ENCODE data around the gene UCP2.

GRCh38 chr11:73958521-73959141, 24.0 kb downstream of the UCP2 start:
- TF ChIP-seq POLR2A (IDR thresholded peaks at IDR 0.05) (no peak), POLR2AphosphoS5 (IDR thresholded peaks at IDR 0.05) (no peak), EP300 (IDR thresholded peaks at IDR 0.05) (no peak)
- TF ChIP-seq, protein P1, sequence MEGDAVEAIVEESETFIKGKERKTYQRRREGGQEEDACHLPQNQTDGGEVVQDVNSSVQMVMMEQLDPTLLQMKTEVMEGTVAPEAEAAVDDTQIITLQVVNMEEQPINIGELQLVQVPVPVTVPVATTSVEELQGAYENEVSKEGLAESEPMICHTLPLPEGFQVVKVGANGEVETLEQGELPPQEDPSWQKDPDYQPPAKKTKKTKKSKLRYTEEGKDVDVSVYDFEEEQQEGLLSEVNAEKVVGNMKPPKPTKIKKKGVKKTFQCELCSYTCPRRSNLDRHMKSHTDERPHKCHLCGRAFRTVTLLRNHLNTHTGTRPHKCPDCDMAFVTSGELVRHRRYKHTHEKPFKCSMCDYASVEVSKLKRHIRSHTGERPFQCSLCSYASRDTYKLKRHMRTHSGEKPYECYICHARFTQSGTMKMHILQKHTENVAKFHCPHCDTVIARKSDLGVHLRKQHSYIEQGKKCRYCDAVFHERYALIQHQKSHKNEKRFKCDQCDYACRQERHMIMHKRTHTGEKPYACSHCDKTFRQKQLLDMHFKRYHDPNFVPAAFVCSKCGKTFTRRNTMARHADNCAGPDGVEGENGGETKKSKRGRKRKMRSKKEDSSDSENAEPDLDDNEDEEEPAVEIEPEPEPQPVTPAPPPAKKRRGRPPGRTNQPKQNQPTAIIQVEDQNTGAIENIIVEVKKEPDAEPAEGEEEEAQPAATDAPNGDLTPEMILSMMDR (IDR thresholded peaks at IDR 0.05): no peak
